BLaER1 (cell line): Measurements from ENCODE around the gene SUPT4H1.
A peak's percentile ranks its signal among the peaks of the same experiment; 100 is the strongest.

Source experiments
- H3K27ac ChIP-seq: shearing (Covaris generic); formaldehyde crosslinking; 2 replicates; pipeline ENCODE4 v1.8.1; 2022
- H3K27me3 ChIP-seq: shearing (Covaris generic); formaldehyde crosslinking; 2 replicates; pipeline ENCODE4 v1.8.1; 2022
- H3K36me3 ChIP-seq: shearing (Covaris generic); formaldehyde crosslinking; 2 replicates; pipeline ENCODE4 v1.8.1; 2022
- H3K4me1 ChIP-seq: shearing (Covaris generic); formaldehyde crosslinking; 2 replicates; pipeline ENCODE4 v1.8.1; 2022
- H3K4me2 ChIP-seq: shearing (Covaris generic); formaldehyde crosslinking; 2 replicates; pipeline ENCODE4 v1.8.1; 2022
- H3K4me3 ChIP-seq: shearing (Covaris generic); formaldehyde crosslinking; 2 replicates; pipeline ENCODE4 v1.8.1; 2022
- H3K9ac ChIP-seq: shearing (Covaris generic); formaldehyde crosslinking; 2 replicates; pipeline ENCODE4 v1.8.1; 2022
- H3K9me3 ChIP-seq: shearing (Covaris generic); formaldehyde crosslinking; 2 replicates; pipeline ENCODE4 v1.8.1; 2022
- H4K20me1 ChIP-seq: shearing (Covaris generic); formaldehyde crosslinking; 2 replicates; pipeline ENCODE4 v1.8.1; 2022
- Cebpa-rat ChIP-seq: shearing (Covaris generic); IDR thresholded peaks from 2 replicates; pipeline ENCODE4 v1.8.1; 2022

The SUPT4H1 gene

GRCh38 chr17:58388302-58389190 is 36.5 kb upstream of the SUPT4H1 start:
- no peaks in the 10 kb centered on the region for H3K27me3 ChIP-seq
- H3K4me1 ChIP-seq: peaks cover 7% of the 10 kb centered on the region; the same call in 1 of the 2 replicates
- no peaks in the 10 kb centered on the region for H3K36me3 ChIP-seq
- TF ChIP-seq Cebpa-rat: no peak
- no peak overlapping the region for H3K27ac ChIP-seq
- no peak overlapping the region; the same call in 1 of the 2 replicates for H3K4me2 ChIP-seq
- no peaks in the 10 kb centered on the region for H4K20me1 ChIP-seq
- no peak overlapping the region for H3K9ac ChIP-seq
- no peaks in the 10 kb centered on the region for H3K9me3 ChIP-seq
- no peak overlapping the region for H3K4me3 ChIP-seq

- no peak for TF ChIP-seq Cebpa-rat
- Histone ChIP-seq H3K27me3 (no peaks in the 10 kb centered on the region), H4K20me1 (no peaks in the 10 kb centered on the region), H3K9me3 (no peaks in the 10 kb centered on the region), H3K4me1 (peaks cover 7% of the 10 kb centered on the region; the same call in 1 of the 2 replicates), H3K27ac (no peak overlapping the region), H3K4me3 (no peak overlapping the region), H3K36me3 (no peaks in the 10 kb centered on the region), H3K4me2 (no peak overlapping the region), H3K9ac (no peak overlapping the region)
These were observed 35.8 kb upstream of the SUPT4H1 start for GRCh38 chr17:58387834-58388233.

- no peaks in the 10 kb centered on the region for H4K20me1 ChIP-seq
- H3K27ac ChIP-seq: no peak overlapping the region
- H3K9me3 ChIP-seq: no peaks in the 10 kb centered on the region
- no peak for TF ChIP-seq Cebpa-rat
- H3K9ac ChIP-seq: no peak overlapping the region
- no peak overlapping the region for H3K4me3 ChIP-seq
- H3K4me2 ChIP-seq: no peak overlapping the region
- H3K36me3 ChIP-seq: no peaks in the 10 kb centered on the region
- H3K4me1 ChIP-seq: peaks cover 13% of the 10 kb centered on the region
- H3K27me3 ChIP-seq: no peaks in the 10 kb centered on the region
These were observed 34.7 kb upstream of the SUPT4H1 start for GRCh38 chr17:58386708-58387107.

GRCh38 chr17:58385359-58385899 is 33.4 kb upstream of the SUPT4H1 start:
- Histone ChIP-seq H3K27me3 (no peaks in the 10 kb centered on the region), H3K27ac (no peak overlapping the region), H3K4me1 (peaks cover 13% of the 10 kb centered on the region), H3K36me3 (no peaks in the 10 kb centered on the region), H4K20me1 (no peaks in the 10 kb centered on the region), H3K4me2 (no peak overlapping the region), H3K4me3 (no peak overlapping the region), H3K9ac (no peak overlapping the region), H3K9me3 (no peaks in the 10 kb centered on the region)
- no peak for TF ChIP-seq Cebpa-rat

DNA sequence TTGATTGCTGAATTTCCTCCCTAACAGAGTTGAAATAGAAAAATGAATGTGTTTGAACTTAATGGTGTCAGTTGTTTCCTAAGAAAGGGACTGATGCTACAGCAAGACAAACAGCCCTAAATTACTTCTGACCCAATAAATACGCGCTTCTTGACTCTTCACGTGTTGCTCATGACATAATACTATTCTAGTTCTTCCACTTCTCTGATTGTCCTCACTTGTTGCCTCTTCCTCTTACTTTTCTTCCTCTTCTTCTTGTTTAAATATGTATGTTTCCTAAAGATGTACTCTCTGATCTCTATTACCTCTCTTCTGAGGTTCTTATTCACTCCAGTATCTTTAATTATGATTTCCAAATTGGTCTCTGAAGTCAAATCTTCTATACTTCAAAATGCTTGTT is 32.9 kb upstream of the SUPT4H1 start:
- Histone ChIP-seq H3K27ac (no peak overlapping the region), H4K20me1 (no peaks in the 10 kb centered on the region), H3K27me3 (no peaks in the 10 kb centered on the region), H3K4me1 (peaks cover 17% of the 10 kb centered on the region), H3K9me3 (no peaks in the 10 kb centered on the region), H3K4me3 (no peak overlapping the region), H3K36me3 (no peaks in the 10 kb centered on the region), H3K9ac (no peak overlapping the region), H3K4me2 (no peak overlapping the region)
- no peak for TF ChIP-seq Cebpa-rat

DNA sequence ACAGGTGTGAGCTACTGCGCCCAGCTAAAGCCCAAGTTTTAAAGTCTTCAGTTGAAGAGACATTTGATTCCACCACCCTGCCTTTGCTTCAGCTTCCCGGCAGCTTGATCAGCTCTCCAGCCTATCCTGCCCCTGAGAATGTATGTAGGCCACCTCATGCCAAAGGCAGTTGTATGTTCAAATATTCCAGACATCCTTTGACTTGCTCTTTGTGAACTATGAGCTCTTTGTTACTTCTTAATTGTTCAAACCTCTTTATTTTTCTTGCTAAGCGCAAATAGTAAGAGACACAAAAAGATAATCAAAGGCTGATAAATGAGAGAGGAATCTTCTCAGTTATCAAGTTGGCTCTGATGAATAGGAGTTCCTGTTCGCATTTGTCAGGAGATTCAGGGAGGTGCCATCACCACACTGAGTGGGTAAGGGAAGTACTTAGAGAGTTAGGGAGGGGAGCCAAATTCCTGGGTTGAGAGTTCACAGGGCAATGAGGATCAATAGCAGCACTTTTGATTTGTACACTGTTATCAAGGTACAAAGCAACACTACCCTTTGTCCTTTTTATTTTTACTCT is 32.0 kb upstream of the SUPT4H1 start:
- no peak overlapping the region for H3K9ac ChIP-seq
- peaks cover 27% of the 10 kb centered on the region for H3K4me1 ChIP-seq
- H3K4me3 ChIP-seq: no peak overlapping the region
- H3K4me2 ChIP-seq: no peak overlapping the region
- H3K27ac ChIP-seq: no peak overlapping the region
- H3K36me3 ChIP-seq: no peaks in the 10 kb centered on the region
- H3K9me3 ChIP-seq: no peaks in the 10 kb centered on the region
- no peak for TF ChIP-seq Cebpa-rat
- no peaks in the 10 kb centered on the region for H4K20me1 ChIP-seq
- H3K27me3 ChIP-seq: no peaks in the 10 kb centered on the region

- Histone ChIP-seq H3K36me3 (no peaks in the 10 kb centered on the region), H4K20me1 (no peaks in the 10 kb centered on the region), H3K27me3 (no peaks in the 10 kb centered on the region), H3K9me3 (no peaks in the 10 kb centered on the region), H3K4me2 (peak overlapping the region; percentile 8; the same call in 1 of the 2 replicates), H3K27ac (no peak overlapping the region), H3K4me3 (no peak overlapping the region), H3K4me1 (peaks cover 26% of the 10 kb centered on the region), H3K9ac (no peak overlapping the region)
- no peak for TF ChIP-seq Cebpa-rat
These were observed 30.9 kb upstream of the SUPT4H1 start for GRCh38 chr17:58382872-58383242.

DNA sequence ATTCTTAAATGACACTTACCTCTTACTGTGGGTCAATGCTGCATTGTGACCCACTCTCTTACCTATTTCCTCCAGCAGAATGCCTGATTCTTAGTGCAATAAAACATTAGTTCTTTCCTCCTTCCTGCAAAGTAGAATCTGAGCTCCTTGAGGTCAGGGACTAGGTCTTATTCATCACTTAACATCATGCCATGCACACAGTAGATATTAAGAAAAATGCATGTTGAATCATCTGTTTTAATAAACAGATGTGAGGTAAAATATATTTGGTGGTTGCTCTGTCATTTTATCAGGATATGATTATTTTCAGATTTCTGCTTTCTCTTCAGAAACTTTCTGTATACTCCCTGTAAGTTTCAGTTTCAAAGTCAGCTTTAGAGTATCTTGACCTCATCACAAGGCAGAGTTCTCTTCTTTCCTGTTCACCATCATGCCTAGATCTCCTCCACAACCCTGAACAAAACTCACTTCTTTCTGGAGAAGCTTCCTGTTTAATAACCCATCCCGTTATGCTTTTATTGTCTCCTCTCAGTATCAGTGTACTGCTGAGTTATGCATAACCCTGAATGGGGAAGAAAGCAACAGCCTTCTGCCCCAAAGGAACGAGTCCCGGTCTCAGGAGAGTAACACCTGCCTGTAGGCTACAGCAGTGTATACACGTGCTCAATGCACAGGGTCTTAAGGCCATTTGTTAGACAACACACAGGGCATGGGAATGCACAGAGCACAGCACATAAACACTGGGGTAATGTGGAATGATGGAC is 30.3 kb upstream of the SUPT4H1 start:
- H4K20me1 ChIP-seq: no peaks in the 10 kb centered on the region
- no peak overlapping the region for H3K4me3 ChIP-seq
- no peaks in the 10 kb centered on the region for H3K27me3 ChIP-seq
- peak overlapping the region; percentile 8; the same call in 1 of the 2 replicates for H3K4me2 ChIP-seq
- H3K36me3 ChIP-seq: no peaks in the 10 kb centered on the region
- H3K4me1 ChIP-seq: peaks cover 26% of the 10 kb centered on the region
- no peak for TF ChIP-seq Cebpa-rat
- H3K9me3 ChIP-seq: no peaks in the 10 kb centered on the region
- no peak overlapping the region for H3K9ac ChIP-seq
- H3K27ac ChIP-seq: no peak overlapping the region

GRCh38 chr17:58381124-58382035 is 29.4 kb upstream of the SUPT4H1 start:
- no peak overlapping the region for H3K4me2 ChIP-seq
- H3K36me3 ChIP-seq: no peaks in the 10 kb centered on the region
- no peaks in the 10 kb centered on the region for H4K20me1 ChIP-seq
- peaks cover 26% of the 10 kb centered on the region for H3K4me1 ChIP-seq
- no peaks in the 10 kb centered on the region for H3K27me3 ChIP-seq
- H3K9me3 ChIP-seq: no peaks in the 10 kb centered on the region
- H3K9ac ChIP-seq: no peak overlapping the region
- no peak for TF ChIP-seq Cebpa-rat
- no peak overlapping the region for H3K27ac ChIP-seq
- no peak overlapping the region for H3K4me3 ChIP-seq
